NOMO-1 (cell line): ENCODE results near the gene CISD3.
"Not testable (repeated sequence)": the region's sequence is repeated elsewhere in the genome, so short reads cannot be mapped to it uniquely, and the experiment has no call there.

Experiments used
- DNase-seq, 2 experiments: peaks; one replicate each; lab custom pipeline; 2025; ENCODE audit not compliant: unreplicated experiment in 2 of 2; lab: John Stamatoyannopoulos, UW

CISD3 gene

DNA sequence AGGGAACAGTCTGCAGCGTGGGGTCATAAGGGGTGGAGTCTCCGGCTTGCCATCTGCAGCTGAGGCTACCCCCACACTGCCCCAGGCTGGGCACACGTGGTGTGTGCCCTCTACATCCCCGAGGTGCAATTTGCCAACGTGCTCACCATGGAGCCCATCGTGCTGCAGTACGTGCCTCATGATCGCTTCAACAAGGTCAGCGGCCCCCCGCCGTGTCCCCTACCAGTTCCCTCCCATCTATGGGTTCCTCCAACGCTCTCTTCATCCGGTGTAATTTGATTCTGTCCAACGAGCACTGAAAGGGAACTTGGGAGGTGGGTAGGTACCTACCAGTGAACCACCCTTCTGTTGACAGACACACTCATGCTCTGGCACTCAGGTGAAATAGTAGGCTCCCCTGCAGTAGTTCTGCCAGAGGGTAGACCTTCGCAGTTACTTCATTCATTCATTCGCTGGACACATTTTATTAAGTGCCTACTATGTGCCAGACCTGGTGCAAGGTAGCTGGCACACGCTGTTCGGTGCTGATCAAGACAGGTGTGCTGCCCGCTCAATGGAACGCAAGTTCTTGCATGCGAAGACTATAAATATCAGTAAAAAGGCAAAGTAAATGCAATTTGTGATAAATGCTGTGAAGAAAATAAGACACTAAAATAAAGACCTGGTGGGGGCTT lies 22.3 kb upstream of the CISD3 start:
- no peak for DNase-seq

GRCh38 chr17:38709104-38709820 lies 20.9 kb upstream of the CISD3 start:
- DNase-seq = no peak

GRCh38 chr17:38709864-38710603 lies 20.1 kb upstream of the CISD3 start:
- no peak for DNase-seq

DNA sequence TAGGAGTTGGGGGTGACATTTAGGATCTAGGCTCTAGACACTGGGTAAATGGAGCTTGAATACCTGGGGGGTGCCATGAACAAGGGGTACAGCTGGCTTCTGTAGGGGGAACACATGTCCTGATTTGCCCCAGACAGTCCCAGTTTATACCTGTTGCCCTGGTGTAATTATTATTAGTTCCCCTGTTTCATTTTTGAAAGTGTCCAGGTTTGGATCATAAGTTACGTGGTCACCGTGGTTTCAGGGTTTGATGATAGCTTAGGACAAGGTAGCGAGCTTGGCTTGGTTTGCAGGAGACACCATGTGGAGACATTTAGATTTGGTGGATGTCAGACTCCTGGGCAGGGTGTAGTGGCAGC lies 19.6 kb upstream of the CISD3 start:
- no peak for DNase-seq

DNA sequence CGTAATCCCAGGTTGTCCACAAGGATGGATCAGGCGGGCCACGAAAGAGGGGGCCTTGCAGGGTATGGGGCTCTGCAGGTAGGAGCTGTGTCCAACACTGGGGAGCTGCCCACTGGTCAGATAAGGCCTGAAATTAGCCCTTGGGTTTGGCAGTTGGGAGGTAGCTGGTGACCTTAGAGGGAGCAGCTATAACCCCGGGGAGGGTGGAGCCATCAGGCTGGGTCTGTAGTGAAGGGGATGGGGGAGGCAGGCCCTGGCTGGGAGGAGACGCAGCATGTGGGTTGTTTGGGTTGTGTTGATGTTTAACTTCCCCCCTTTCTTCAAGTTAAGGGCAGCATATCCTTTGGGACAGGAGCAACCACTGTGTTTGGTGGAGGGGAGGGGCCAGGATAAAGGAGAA lies 19.2 kb upstream of the CISD3 start:
- DNase-seq = no peak

GRCh38 chr17:38711792-38712571 lies 18.2 kb upstream of the CISD3 start:
- DNase-seq = no peak

- DNase-seq = no peak
Observed at GRCh38 chr17:38712593-38712992, 17.5 kb upstream of the CISD3 start.

DNA sequence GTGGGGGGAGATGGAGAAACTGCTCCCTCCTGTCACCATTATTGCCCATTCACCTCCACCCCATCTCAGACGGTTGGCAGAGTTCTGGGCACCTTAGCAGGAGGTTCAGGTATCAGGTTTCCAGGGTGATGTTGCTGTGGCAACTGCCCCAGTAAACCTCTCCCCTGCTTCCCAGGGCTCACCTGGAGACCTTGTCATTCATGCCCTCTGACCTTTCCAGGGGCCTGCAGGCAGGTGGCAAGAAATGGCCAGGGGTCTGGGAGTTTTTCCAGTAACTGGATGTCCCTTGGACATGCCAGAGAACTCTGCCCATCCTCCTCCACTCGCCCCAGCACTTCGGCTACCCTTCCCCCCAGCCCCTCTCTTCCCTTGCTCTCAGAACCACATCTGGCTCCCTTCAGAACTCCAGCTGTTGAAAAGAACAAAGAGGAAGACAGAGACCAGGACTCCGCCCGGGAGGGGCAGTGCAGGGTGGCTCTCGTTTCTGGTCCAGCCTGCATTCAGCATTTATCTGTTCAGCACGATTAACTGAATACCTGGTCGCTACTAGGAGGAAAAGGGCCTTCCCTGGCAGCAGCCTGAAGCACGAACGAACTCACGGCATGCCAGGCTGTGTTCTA lies 16.6 kb upstream of the CISD3 start:
- DNase-seq = no peak

GRCh38 chr17:38715216-38715943 lies 14.8 kb upstream of the CISD3 start:
- no peak for DNase-seq

DNA sequence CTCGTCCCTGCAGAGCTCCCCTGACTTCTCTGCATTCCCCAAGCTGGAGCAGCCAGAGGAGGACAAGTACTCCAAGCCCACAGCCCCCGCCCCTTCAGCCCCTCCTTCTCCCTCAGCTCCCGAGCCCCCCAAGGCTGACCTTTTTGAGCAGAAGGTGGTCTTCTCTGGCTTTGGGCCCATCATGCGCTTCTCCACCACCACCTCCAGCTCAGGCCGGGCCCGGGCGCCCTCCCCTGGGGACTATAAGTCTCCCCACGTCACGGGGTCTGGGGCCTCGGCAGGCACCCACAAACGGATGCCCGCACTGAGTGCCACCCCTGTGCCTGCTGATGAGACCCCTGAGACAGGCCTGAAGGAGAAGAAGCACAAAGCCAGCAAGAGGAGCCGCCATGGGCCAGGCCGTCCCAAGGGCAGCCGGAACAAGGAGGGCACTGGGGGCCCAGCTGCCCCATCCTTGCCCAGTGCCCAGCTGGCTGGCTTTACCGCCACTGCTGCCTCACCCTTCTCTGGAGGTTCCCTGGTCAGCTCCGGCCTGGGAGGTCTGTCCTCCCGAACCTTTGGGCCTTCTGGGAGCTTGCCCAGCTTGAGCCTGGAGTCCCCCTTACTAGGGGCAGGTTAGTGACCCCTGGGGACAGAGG lies 13.7 kb upstream of the CISD3 start:
- DNase-seq = no peak

DNA sequence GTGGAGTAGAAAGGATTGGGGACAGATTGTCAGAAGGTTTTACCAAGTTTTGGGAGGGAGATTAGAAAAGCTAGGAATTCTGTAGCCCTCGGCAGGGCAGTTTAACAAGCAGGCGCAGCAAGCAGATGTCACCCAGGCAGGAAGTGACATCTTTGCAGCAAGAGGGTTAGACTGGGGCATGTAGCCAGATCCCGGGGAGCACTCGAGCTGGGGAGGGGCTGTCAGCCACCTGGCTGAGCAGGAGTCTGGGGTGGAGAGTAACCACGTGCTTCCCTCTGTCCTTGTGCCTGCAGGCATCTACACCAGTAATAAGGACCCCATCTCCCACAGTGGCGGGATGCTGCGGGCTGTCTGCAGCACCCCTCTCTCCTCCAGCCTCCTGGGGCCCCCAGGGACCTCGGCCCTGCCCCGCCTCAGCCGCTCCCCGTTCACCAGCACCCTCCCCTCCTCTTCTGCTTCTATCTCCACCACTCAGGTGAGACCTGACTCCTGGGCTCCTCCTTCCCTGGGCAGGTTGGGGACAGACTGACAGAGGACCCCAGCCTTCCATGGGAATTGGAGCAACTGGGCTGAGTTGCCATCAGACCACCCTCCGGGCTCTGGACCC lies 12.9 kb upstream of the CISD3 start:
- DNase-seq = no peak

GRCh38 chr17:38719289-38719942 lies 10.7 kb upstream of the CISD3 start:
- DNase-seq = no peak

DNA sequence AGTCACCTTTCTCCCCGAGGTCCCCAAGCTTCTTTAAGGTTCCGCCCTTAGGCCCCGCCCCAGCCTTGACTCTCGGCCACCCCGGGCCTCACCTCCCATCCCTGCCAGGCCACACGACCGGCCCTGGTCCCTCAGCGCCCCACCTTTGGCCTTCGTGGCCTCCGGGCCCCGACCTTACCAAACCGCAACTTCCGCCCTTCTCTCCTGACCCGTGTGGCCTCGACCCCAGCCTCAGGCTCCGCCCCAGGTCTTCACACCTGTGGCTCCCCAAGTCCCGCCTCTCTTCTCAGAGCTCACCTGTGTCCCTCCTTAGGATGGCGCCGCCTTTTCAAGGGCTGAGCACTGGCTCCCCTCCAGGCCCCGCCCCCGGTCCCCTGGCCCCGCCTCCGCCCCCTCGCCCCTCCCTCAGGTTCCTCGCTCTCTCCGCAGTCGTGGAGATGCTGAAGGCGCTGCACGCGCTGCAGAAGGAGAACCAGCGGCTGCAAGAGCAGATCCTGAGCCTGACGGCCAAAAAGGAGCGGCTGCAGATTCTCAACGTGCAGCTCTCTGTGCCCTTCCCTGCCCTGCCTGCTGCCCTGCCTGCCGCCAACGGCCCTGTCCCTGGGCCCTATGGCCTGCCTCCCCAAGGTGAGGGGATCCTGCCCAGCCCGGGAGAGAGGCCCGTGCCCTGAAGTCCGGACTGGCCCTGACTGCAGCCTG lies 10.0 kb upstream of the CISD3 start:
- no peak for DNase-seq

GRCh38 chr17:38720941-38721340 lies 9.2 kb upstream of the CISD3 start:
- no peak for DNase-seq

DNA sequence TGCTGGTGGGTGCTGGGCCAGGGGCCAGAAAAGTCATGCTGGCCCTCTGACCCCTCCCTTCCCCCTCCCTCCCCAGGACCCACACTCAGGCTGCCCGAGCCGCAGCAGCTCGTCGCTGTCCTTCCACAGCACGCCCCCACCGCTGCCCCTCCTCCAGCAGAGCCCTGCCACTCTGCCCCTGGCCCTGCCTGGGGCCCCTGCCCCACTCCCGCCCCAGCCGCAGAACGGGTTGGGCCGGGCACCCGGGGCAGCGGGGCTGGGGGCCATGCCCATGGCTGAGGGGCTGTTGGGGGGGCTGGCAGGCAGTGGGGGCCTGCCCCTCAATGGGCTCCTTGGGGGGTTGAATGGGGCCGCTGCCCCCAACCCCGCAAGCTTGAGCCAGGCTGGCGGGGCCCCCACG lies 8.3 kb upstream of the CISD3 start:
- DNase-seq = no peak

GRCh38 chr17:38724337-38724988 lies 5.7 kb upstream of the CISD3 start:
- DNase-seq = no peak

GRCh38 chr17:38725066-38725465 lies 5.1 kb upstream of the CISD3 start:
- DNase-seq = no peak

DNA sequence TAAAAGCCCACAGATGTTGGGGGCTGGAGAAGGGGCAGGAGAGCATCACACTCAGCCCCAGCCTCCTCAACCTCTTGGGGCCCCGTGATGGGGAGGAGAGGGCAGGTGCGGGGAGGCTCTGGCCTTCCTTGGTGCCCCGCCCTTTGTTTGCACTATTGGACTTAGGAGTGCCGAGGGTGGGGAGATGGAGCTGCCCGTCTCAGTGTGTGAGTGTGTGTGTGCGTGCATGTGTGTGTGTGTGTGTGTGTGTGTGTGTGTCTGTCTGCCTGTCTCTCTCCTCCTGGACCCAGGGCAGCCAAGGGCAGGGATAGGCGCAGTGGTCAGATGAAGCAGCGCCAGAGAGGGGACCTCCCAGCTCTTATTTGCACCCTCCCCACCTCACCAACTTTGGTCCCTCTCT lies 4.0 kb upstream of the CISD3 start:
- DNase-seq = not testable (repeated sequence)
